ENCODE measurements around the gene GVQW3.

The GVQW3 gene

DNA sequence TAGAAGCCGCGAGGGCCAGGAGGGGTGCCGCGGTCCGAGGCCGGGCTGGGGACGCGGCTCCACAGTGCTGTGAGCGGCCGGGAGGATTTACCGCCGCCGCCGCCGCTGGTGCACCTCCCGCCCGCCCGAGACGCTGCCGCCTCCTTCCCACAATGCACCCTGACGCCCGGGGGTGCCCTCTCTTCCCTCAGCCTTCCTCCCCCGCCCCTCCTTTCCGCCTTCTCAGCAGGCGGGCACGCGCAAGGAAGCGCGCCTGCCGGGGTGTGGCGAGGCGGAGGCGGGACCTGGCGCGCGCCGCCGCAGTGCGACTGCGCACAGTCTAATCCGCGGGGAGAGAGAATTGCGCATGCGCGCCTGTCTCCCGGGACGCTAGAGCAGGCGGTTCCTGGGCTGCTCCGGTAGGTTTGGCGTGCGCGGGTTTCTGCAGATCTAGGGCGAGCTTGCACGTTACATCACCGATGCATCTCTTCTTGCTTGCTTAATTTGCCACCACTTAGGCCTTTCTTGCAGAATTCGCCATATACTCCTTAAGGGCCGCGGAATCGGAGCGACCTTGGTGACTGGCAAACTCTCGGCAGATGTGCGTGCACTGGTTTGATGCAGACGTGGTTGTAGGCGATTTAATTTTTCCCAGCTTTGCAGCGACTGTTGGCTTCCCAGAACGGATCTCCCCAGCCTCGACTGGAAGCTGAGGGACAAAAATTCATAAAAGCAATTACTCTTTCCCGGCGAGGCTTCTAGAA, at the start of gene GVQW3, which contains the start of gene THAP12:
GVQW3 (plus strand) TSS at position 347 of the 743 bp plus-strand sequence. CDS start 506 bp downstream, outside the sequence.
THAP12 (minus strand) TSS at position 156 of the 743 bp plus-strand sequence. CDS start 296 bp downstream, outside the sequence.
- TF ChIP-seq, protein P1, sequence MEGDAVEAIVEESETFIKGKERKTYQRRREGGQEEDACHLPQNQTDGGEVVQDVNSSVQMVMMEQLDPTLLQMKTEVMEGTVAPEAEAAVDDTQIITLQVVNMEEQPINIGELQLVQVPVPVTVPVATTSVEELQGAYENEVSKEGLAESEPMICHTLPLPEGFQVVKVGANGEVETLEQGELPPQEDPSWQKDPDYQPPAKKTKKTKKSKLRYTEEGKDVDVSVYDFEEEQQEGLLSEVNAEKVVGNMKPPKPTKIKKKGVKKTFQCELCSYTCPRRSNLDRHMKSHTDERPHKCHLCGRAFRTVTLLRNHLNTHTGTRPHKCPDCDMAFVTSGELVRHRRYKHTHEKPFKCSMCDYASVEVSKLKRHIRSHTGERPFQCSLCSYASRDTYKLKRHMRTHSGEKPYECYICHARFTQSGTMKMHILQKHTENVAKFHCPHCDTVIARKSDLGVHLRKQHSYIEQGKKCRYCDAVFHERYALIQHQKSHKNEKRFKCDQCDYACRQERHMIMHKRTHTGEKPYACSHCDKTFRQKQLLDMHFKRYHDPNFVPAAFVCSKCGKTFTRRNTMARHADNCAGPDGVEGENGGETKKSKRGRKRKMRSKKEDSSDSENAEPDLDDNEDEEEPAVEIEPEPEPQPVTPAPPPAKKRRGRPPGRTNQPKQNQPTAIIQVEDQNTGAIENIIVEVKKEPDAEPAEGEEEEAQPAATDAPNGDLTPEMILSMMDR (IDR thresholded peaks at IDR 0.05; ENCODE audit: borderline replicate concordance, insufficient read depth, low read depth, low read length) = 0 out of 2 replicates have a peak, but pooled peaks have one; percentile 10
- H3K4me3 ChIP-seq (ENCODE audit: low read depth, low read length) = peak within 1 kb of the TSS; percentile 64

DNA sequence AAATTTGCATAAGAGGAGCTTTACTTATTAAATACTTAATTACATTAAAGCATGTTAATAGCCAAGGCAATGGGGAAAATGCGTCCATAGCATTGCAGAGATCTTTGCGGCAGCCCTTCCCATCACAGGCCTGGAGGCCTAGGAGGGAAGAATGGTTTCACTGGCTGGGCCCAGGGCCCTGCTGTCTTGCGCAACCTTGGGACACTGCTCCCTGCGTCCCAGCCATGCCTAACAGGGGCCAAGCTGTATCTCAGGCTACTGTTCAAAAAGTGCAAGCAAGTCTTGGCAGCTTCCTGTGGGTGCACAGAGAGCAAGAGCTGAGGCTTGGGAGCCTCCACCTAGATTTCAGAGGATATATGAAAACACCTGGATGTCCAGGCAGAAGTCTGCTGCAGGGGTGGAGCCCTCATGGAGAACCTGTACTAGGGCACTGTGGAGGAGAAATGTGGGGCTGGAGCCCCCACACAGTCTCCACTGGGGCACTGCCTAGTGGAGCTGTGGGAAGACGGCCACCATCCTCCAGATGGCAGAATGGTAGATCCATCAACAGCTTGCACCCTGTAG, 46.2 kb upstream of the GVQW3 start:
- H3K4me3 ChIP-seq (ENCODE audit: low read depth, low read length) = no peak overlapping the region
- TF ChIP-seq, protein P1 (IDR thresholded peaks at IDR 0.05; ENCODE audit: borderline replicate concordance, insufficient read depth, low read depth, low read length) = no peak

DNA sequence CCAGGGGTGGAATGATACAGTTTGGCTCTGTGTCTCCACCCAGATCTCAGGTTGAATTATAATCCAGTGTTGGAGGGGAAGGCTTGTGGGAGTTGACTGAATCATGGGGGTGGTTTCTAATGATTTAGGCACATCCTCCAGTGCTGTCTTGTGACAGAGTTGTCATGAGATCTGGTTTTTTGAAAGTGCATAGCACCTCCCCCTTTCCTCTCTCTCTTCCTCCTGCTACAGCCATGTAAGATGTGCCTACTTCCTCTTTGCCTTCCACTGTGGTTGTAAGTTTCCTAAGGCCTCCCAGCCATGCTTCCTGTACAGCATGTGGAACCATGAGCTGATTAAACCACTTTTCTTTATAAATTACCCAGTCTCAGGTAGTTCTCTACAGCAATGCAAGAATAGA, 45.3 kb upstream of the GVQW3 start:
- TF ChIP-seq, protein P1 (IDR thresholded peaks at IDR 0.05; ENCODE audit: borderline replicate concordance, insufficient read depth, low read depth, low read length) = no peak
- H3K4me3 ChIP-seq (ENCODE audit: low read depth, low read length) = no peak overlapping the region

GRCh38 chr11:76336597-76336996, 44.5 kb upstream of the GVQW3 start:
- H3K4me3 ChIP-seq (ENCODE audit: low read depth, low read length) = no peak overlapping the region
- TF ChIP-seq, protein P1 (IDR thresholded peaks at IDR 0.05; ENCODE audit: borderline replicate concordance, insufficient read depth, low read depth, low read length) = no peak

- TF ChIP-seq, protein P1 (IDR thresholded peaks at IDR 0.05; ENCODE audit: borderline replicate concordance, insufficient read depth, low read depth, low read length) = no peak
Measured at GRCh38 chr11:76337469-76337868, 43.7 kb upstream of the GVQW3 start.

DNA sequence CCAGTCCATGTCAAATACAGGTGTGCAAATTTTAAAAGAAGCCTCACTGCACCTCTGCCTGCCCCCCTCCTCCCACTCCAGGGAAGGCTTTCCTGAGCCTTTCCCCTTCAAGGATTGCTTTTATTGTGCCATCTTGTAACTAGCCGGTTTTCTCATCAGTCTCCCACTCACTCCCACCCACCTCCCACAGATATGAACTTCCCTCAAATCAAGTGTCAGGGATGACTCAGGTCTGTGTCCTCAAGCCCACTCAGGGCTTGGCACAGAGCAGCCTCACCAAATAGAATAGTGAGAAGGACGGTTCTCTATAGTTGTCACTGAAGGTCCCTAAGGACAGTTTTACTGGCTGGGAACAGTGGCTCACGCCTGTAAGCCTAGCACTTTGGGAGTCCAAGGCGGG, 43.2 kb upstream of the GVQW3 start:
- TF ChIP-seq, protein P1 (IDR thresholded peaks at IDR 0.05; ENCODE audit: borderline replicate concordance, insufficient read depth, low read depth, low read length) = no peak
- no peak overlapping the region for H3K4me3 ChIP-seq (ENCODE audit: low read depth, low read length)

More at GRCh38 chr11:76337469-76337868, 43.7 kb upstream of the GVQW3 start:
- H3K4me3 ChIP-seq (ENCODE audit: low read depth, low read length) = no peak overlapping the region
